ENCODE results near the gene OR10P1.

The OR10P1 gene

DNA sequence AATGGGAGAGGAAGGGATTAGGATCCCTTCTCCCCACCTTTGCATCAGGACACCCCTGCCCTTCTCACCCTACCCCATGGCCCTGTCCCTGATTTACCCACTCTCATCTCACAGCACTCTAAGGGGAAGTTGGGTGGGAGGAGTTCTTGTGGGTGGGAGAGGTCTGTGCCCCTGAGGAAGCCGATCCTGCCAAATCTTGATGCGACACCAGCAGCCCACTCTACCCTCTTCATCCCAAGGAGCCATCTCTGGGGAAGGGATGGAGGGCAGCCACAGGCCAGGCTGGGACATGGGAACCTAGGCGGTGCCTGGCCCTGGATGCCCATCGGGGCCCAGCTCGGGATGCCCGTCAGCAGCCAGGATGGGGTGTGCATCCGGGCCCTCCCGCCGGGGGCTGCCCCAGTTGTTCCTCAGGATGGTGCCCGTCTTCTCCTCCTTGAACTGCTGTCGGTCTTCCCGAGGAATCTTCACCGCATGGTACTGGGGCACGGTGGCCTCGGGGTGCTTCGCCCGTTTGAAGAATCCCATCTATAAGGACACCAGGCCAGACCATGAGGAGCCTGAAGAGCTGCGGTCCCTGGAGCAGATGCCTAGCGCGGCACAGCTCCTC lies 48.2 kb downstream of the OR10P1 start:
- no peak for FAIRE-seq

DNA sequence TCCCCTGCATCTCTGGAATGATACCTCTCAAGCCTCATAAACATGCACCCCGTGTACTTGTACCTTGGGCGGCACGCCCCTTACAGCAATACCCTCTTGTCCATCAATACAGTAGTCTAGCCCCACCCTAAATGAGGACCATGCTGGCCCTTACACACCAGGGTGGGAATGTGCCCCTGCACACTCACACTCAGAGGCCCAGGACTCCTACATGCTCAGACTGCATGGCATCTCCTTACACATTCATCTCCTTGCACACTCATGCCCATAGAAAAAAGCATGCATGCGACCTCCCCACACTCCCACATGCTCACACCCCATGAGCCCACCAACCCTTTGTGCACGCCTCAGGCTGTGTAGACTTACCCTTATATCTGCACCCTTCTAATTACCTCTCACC lies 49.0 kb downstream of the OR10P1 start:
- FAIRE-seq = no peak
- DNase-seq (ENCODE audit: low spot score) = no peak

More for the DNA sequence above, 48.2 kb downstream of the OR10P1 start:
- no peak for DNase-seq (ENCODE audit: low spot score)

GRCh38 chr12:55686366-55687010 lies 49.8 kb downstream of the OR10P1 start:
- FAIRE-seq (no peak), DNase-seq (ENCODE audit: low spot score) (no peak)

Measured in urothelium cell line (cell line).